D721Med (cell line): ENCODE measurements around the gene CXXC1.

Experiments used
- DNase-seq: peaks from one replicate; pipeline ENCODE4 v3.0.0; 2011; ENCODE audit warnings: low spot score; ENCODE audit not compliant: insufficient read length
- FAIRE-seq: peaks from 2 replicates; lab custom pipeline; 2011; peaks lifted over from hg19 to GRCh38; lab: Jason Lieb, UNC
- TF ChIP-seq, protein P1 (sequence below): IDR thresholded peaks from 2 replicates; pipeline ENCODE4 v1.5.1; 2012; ENCODE audit warnings: mild to moderate bottlenecking, control low read depth; ENCODE audit not compliant: insufficient read depth; ENCODE audit errors: missing control alignments

The CXXC1 gene

DNA sequence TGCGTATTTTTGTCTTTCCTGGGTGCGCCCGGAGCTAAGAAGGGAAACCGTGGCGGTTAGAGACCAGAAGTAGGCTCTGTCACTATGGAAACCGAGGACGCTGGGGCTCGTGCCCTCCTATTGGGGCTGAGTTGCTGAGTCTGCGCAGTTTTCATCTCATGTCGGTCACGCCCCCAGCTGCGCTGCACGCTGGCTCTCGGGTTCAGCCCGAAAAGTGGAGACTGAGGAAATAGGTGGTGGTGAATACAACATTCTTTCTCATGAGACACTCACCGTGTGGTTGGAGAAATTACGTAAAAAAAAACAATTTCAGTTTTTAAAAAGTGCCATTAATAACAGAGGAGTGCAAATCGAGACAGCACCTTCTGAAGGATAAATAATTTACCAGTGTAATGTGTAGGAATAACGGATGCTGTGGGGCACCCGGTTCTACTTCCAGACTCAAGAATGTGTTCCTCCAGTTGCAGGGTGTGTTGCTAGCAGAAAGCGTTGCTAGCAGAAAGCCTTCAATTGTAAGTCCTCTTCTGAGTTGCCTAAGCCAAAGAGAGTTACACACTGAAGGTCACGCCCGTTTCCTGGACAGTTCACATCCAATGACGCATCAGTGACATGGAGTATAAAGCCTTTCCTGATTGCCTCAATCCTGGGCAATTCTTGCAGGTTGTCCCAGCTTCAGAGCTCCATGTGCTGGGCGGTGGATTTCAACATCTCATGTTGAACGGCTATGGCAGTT is 20.4 kb upstream of the CXXC1 start:
- TF ChIP-seq, protein P1, sequence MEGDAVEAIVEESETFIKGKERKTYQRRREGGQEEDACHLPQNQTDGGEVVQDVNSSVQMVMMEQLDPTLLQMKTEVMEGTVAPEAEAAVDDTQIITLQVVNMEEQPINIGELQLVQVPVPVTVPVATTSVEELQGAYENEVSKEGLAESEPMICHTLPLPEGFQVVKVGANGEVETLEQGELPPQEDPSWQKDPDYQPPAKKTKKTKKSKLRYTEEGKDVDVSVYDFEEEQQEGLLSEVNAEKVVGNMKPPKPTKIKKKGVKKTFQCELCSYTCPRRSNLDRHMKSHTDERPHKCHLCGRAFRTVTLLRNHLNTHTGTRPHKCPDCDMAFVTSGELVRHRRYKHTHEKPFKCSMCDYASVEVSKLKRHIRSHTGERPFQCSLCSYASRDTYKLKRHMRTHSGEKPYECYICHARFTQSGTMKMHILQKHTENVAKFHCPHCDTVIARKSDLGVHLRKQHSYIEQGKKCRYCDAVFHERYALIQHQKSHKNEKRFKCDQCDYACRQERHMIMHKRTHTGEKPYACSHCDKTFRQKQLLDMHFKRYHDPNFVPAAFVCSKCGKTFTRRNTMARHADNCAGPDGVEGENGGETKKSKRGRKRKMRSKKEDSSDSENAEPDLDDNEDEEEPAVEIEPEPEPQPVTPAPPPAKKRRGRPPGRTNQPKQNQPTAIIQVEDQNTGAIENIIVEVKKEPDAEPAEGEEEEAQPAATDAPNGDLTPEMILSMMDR: no peak
- peak; percentile 66 for DNase-seq
- peak; percentile 55 for FAIRE-seq

DNA sequence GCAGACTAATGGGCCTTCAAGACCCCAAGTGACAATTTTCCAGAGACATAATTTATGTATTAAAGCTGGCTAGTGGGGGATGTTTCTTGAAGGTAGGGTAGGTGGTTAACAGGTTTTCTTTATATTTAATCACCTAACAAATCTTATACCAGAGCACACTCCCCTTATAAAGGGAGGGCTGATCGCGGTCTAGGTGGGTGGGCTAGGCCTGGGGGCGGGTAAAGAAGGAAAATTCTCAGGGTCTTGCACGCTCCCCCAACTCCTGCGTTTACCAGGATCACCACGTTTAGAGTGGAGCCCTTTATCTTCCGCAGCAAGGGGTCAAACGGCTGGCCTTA is 19.9 kb upstream of the CXXC1 start:
- no peak for DNase-seq
- no peak for FAIRE-seq
- TF ChIP-seq, protein P1: no peak

DNA sequence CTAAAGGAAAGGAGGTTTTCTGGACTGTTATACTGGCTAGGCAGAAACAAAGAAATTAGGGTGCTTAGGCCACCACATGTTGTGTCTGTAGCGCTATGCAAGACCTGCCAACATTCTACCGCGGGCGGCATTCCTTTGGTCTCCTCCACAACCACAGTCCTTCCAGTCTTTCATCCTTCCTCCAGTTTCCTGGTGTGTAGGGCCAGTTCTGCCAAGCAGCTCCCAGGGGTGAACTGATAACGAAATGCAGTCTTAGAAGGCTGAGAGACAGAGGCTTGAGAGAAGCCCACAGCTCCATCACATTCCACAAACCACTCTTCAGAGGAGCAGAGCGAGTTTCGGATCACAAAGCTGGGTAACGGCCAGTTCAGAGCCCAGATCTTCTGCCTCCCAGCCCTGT is 19.5 kb upstream of the CXXC1 start:
- DNase-seq: no peak
- TF ChIP-seq, protein P1: no peak
- no peak for FAIRE-seq

DNA sequence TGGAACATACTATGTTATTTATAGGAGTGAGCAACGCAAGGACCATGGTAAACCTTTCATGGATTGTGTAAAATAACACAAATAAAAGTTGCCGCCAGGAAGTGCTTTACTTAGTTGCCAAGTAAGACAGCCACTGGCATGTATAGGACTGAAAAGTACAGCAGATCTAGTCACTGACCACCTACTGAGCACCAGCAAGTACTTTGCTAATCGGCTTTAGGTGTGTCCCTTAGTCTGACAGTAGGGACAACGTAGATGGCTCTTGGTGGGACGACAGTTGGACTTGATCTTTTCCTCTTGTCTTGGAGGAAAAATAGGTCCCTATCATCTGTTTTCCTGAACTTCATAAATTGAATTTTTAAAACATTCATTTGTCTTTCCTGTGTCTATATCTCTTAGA is 13.6 kb upstream of the CXXC1 start:
- no peak for DNase-seq
- TF ChIP-seq, protein P1: no peak
- no peak for FAIRE-seq

DNA sequence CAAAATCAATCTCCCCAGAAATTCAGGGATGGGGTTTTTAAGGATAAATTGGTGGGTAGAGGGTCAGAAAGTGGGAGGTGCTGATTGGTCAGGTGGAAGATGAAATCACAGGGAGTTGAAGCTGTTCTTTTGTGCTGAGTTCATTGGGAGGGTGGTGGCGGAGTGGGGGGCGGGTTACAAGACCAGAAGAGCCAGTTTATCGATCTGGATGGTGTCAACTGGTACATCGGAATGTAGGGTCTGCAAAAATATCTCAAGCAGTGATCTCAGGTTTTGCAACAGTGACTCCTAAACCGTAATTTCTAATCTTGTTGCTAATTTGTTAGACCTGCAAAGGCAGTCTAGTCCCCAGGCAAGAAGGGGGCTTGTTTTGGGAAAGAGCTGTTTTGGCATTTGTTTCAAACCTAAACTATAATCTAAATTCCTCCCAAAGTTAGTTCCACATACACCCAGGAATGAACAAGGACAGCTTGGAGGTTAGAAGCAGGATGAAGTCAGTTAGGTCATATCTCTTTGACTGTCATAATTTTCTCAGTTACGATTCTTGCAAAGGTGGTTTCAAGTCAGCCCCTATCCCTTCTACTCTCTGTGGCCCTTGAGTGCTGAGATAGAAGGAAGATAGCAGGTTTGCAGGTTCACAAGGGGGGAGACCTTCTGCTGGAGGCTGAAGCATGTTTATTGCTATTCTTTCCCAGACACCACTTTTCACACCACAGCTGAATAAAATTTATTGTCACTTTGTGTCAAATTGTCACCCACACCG is 12.3 kb upstream of the CXXC1 start:
- FAIRE-seq: no peak
- DNase-seq: no peak
- TF ChIP-seq, protein P1: no peak

- no peak for FAIRE-seq
- TF ChIP-seq, protein P1: no peak
Observed at GRCh38 chr18:50298443-50299284, 11.2 kb upstream of the CXXC1 start.

More at GRCh38 chr18:50298443-50299284, 11.2 kb upstream of the CXXC1 start:
- DNase-seq: no peak
